IPS-15b (cell line): ENCODE measurements around the gene USP37.
"Not testable (repeated sequence)": the region's sequence is repeated elsewhere in the genome, so short reads cannot be mapped to it uniquely, and the experiment has no call there.

Experiments used
- H3K27me3 ChIP-seq: one replicate; pipeline ENCODE4 v1.6.1; 2013; ENCODE audit warnings: low read length; ENCODE audit not compliant: control insufficient read depth, insufficient read depth
- H3K36me3 ChIP-seq: one replicate; pipeline ENCODE4 v1.6.1; 2013; ENCODE audit warnings: low read length; ENCODE audit not compliant: control insufficient read depth, insufficient read depth
- H3K4me1 ChIP-seq: one replicate; pipeline ENCODE4 v1.6.1; 2013; ENCODE audit warnings: mild to moderate bottlenecking, low read length; ENCODE audit not compliant: control insufficient read depth, insufficient read depth
- H3K4me3 ChIP-seq: one replicate; pipeline ENCODE4 v1.5.1; 2013; ENCODE audit warnings: low read depth, low read length
- H3K9ac ChIP-seq: one replicate; pipeline ENCODE4 v1.6.1; 2013; ENCODE audit warnings: low read depth, mild to moderate bottlenecking, low read length
- H3K9me3 ChIP-seq: one replicate; pipeline ENCODE4 v1.6.1; 2013; ENCODE audit warnings: mild to moderate bottlenecking, low read length; ENCODE audit not compliant: control insufficient read depth, insufficient read depth

The USP37 gene

DNA sequence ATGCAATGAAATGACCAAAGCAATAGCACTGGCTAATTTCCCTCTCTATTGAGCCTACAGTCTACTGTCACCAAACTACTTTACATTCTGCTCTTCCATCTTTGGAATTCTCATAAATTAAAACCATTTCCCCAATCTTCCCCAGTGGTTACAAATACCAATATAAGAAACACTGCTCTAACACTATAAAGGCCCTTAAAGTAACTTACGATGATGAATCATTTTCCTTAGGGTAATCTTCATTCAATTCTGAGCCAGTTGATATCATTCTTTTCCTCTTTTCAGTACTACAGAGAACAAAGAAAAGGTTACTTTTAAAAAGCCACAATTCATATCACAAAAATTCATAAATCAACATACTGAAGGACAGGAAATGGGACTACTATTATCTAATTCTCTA is 22.1 kb downstream of the USP37 start:
- Histone ChIP-seq H3K27me3 (no peaks in the 10 kb centered on the region), H3K9ac (no peak overlapping the region), H3K36me3 (peaks cover 29% of the 10 kb centered on the region), H3K4me3 (no peak overlapping the region), H3K4me1 (no peaks in the 10 kb centered on the region), H3K9me3 (no peaks in the 10 kb centered on the region)

DNA sequence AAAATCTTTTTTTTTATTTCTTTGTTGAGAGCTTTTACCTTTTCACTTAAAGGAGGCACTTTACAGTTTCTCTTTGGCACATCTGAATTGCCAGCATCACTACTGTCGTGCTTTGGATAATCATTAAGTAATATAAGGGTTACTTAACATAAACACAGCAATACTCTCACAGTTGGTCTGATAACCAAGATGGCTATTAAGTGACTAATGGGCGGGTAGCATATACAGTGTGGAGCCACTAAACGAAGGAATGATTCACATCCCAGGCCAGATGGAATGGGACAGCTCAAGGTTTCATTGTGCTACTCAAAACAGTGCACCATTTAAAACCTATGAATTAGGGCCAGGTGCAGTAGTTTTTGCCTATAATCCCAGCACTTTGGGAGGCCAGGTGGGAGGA is 28.1 kb downstream of the USP37 start:
- Histone ChIP-seq H3K27me3 (no peaks in the 10 kb centered on the region), H3K4me1 (no peaks in the 10 kb centered on the region), H3K36me3 (peaks cover 29% of the 10 kb centered on the region), H3K9me3 (no peaks in the 10 kb centered on the region), H3K4me3 (no peak overlapping the region), H3K9ac (no peak overlapping the region)

DNA sequence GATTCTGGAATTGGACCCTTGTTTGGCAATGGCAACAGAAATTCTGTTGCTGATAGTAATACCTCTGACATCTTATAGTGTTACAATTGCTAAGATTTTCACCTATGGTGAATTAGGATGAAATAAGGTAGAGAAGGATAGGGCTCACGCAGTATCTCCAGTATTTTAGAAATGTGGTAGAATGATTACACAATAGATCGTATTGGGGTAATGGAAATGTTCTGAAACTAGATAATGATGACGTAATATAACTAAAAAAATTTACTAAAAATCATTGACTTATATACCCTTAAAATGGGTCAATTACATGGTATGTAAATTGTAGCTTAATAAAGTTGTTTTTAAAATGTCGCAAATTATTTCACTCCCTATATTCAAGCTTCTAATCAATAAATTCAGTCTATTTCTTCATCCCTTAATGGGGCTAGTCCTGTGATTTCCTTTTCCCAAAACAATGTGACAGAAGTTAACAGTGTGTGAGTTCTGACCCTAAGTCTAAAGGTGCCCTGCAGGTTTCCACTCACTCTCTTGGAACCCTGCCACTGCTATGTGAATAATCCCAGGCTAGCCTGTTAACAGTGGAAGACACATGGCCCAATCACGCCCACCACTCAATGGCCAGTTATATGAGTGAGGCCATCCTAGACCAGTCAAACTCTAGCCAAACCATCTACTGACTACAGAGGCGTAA is 31.2 kb downstream of the USP37 start:
- Histone ChIP-seq H3K4me1 (no peaks in the 10 kb centered on the region), H3K4me3 (no peak overlapping the region), H3K9me3 (no peaks in the 10 kb centered on the region), H3K36me3 (peaks cover 15% of the 10 kb centered on the region), H3K9ac (no peak overlapping the region), H3K27me3 (no peaks in the 10 kb centered on the region)

DNA sequence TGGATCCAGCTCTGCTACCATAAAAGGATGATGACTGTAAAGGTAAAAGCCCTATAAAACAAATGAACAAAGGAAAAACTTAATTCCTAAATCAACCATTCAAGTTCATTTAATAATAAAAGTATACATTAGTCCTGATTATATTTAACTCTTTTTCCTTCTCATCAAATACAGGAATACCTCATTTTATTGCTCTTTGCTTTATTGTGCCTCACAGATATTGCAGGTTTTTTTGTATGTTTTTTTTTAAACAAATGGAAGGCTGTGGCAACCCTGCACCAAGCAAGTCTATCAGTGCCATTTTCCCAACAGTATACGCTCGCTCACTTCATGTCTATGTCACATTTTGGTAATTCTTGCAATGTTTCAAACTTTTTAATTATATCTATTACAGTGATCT is 38.2 kb downstream of the USP37 start:
- Histone ChIP-seq H3K4me3 (no peak overlapping the region), H3K36me3 (peaks cover 15% of the 10 kb centered on the region), H3K4me1 (no peaks in the 10 kb centered on the region), H3K9me3 (no peaks in the 10 kb centered on the region), H3K9ac (no peak overlapping the region), H3K27me3 (no peaks in the 10 kb centered on the region)

DNA sequence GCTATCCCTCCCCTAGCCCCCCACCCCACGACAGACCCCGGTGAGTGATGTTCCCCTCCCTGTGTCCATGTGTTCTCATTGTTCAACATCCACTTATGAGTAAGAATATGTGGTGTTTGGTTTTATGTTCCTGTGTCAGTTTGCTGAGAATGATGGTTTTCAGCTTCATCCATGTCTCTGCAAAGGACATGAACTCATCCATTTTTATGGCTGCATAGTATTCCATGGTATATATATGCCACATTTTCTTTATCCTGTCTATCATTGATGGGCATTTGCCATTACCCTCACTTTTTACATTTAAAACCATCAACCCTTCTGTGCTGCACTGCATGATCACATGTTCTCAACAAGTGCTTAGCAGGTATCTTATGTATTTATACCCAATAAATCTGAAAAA is 39.7 kb downstream of the USP37 start:
- H3K36me3 ChIP-seq: peaks cover 15% of the 10 kb centered on the region
- H3K4me3 ChIP-seq, H3K4me1 ChIP-seq, H3K27me3 ChIP-seq, H3K9ac ChIP-seq, H3K9me3 ChIP-seq: not testable (repeated sequence)

DNA sequence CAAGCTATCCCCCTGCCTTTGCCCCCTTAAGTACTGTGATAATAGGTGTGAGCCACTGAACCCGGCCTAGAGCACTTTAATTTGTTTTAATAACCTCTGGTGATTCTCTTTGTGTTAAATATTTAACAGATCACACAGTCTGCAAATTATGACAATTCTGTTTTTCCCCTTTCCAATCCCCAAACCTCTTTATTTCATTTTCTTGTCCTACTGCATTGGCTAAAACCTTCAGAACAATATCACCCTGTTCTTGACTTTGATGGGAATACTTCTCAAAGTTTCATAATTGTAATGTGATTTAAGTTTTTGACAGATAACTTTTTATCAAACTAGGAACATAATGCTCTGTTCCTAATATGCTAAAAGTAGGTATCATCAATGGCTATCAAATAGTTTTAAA is 44.5 kb downstream of the USP37 start:
- no peaks in the 10 kb centered on the region for H3K9me3 ChIP-seq
- no peak overlapping the region for H3K4me3 ChIP-seq
- peaks cover 11% of the 10 kb centered on the region for H3K36me3 ChIP-seq
- no peaks in the 10 kb centered on the region for H3K27me3 ChIP-seq
- H3K9ac ChIP-seq: no peak overlapping the region
- H3K4me1 ChIP-seq: no peaks in the 10 kb centered on the region

DNA sequence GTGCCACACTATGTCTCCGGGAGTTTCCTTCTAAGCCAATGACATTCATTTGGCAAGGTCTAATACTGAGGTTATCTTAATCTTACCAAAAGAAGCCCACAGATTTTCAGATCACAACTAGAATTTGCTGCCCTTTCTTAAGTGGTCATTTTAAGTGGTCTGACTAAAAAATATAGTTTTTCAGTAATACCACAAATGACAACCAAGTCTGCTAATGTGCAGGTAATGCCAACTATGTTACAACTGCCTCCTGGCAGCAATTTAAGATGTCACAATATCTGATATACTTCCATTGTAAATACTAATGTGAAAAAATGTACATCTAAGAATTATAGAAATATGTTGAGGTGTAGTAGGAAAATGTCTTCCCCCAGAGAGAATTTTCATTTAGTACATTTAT is 49.3 kb downstream of the USP37 start:
- no peaks in the 10 kb centered on the region for H3K27me3 ChIP-seq
- no peak overlapping the region for H3K9ac ChIP-seq
- no peak overlapping the region for H3K4me3 ChIP-seq
- H3K9me3 ChIP-seq: no peaks in the 10 kb centered on the region
- H3K4me1 ChIP-seq: no peaks in the 10 kb centered on the region
- peaks cover 6% of the 10 kb centered on the region for H3K36me3 ChIP-seq

DNA sequence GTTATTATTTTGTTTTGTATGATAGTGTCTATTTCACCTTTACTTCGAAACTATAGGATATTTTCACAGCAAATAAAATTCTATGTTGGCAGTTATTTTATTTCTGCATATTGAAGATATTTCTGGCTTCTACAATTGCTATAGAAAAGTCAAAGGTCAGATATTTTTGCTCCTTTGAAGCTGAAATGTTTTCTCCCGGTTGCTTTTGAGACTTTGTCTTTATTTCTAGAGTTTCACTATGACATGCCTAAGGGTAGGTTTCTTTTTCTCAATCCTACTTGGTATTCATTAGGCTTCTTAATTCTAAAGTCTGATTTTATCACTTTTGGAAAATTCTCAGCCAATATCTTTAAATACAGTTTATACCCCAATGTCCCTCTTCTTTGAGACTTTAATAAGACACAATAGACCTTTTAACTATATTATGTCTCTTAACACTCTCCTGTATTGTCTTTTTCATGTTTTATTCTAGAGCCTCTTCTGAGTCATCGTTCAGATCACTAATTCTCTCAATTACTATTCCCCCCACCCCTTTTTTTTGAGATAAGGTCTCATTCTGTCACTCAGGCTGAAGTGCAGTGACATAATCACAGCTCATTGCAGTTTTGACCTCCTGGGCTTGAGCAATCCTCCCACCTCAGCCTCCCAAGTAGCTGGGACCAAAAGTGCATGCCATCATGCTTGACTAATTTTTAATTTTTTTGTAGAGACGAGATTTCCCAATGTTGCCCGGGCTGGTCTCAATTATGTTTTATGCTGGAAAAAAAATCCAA is 50.5 kb downstream of the USP37 start:
- Histone ChIP-seq H3K36me3 (peaks cover 6% of the 10 kb centered on the region), H3K4me3 (no peak overlapping the region), H3K9me3 (no peaks in the 10 kb centered on the region), H3K9ac (no peak overlapping the region), H3K4me1 (no peaks in the 10 kb centered on the region), H3K27me3 (no peaks in the 10 kb centered on the region)

DNA sequence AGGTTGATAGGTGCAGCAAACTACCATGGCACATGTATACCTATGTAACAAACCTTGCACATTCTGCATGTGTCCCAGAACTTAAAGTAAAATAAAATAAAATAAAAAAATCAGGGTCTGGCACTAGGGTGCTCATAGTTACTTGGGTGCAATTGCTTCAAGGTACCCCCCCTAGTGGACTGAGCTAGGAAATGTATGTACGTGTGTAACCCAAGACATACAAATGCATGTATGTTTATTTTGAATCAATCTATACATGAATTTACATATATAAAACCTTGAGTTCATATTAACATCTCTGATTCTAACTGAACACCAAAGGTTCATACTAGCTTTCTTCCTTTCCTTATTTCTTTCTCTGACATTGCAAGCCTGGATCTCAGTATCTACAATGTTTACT is 51.5 kb downstream of the USP37 start:
- H3K36me3 ChIP-seq: peaks cover 6% of the 10 kb centered on the region
- H3K4me1 ChIP-seq: no peaks in the 10 kb centered on the region
- no peak overlapping the region for H3K9ac ChIP-seq
- H3K4me3 ChIP-seq: no peak overlapping the region
- H3K9me3 ChIP-seq: no peaks in the 10 kb centered on the region
- H3K27me3 ChIP-seq: no peaks in the 10 kb centered on the region

DNA sequence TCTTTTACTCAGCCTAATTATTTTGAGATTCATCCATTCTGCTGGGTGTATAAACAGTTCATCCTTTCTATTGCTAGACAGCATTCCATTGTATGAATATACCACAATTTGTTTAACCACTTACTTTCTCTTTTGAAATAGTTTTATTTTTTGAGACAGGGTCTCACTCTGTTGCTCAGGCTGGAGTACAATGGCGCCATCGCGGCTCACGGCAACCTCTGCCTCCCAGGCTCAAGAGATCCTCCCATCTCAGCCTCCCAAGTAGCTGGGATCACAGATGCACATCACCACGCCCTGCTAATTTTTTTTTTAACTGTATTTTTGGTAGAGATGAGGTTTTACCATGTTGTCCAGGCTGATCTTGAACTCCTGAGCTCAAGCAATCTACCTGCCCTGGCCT is 54.5 kb downstream of the USP37 start:
- no peaks in the 10 kb centered on the region for H3K4me1 ChIP-seq
- H3K9me3 ChIP-seq: no peaks in the 10 kb centered on the region
- H3K9ac ChIP-seq: no peak overlapping the region
- H3K36me3 ChIP-seq: peaks cover 2% of the 10 kb centered on the region
- H3K27me3 ChIP-seq: no peaks in the 10 kb centered on the region
- no peak overlapping the region for H3K4me3 ChIP-seq

DNA sequence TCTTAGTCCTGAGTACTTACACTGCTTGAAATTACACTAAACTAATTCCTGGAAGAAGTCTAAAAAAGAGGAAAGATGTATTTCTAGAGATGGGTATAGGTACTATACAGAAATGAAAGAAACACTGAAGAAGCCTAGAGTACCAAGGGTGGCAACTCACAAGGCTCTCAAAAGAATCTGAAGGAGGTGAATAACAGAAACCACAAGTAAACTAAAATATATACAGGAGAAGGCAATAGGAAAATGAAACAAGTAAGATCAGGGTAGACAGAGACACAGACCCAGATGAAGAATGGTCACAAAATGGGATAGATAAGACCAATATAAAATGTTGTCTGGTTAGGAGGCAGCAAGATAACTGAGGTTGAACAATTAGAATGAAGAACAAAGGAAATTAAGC is 59.9 kb downstream of the USP37 start:
- H3K4me1 ChIP-seq: no peaks in the 10 kb centered on the region
- no peak overlapping the region for H3K4me3 ChIP-seq
- H3K36me3 ChIP-seq: no peaks in the 10 kb centered on the region
- H3K27me3 ChIP-seq: no peaks in the 10 kb centered on the region
- no peaks in the 10 kb centered on the region for H3K9me3 ChIP-seq
- H3K9ac ChIP-seq: no peak overlapping the region

DNA sequence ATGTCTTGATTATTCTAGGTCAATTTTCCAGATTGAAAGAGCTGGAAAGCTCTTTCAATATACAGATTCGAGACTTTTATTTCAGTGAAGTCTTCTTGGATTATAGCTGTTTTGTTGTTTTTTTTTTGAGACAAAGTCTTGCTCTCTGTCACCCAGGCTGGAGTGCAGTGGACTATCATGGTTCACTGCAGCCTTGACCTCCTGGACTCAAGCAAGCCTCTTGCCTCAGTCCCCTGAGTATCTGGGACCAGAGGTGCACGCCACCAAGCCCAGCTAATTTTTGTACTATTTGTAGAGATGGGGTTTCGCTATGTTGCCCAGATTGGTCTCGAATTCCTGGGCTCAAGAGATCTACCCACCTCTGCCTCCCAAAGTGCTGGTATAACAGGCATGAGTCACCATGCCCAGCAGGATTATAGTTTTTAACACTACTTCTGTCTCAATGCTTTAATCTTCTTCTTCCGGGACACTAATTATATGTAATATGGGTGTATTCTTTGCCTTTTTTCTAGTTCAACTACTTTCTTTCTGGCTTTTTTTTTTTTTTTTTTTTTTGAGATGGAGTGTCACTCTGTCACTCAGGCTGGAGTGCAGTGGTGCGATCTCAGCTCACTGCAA is 62.3 kb downstream of the USP37 start:
- Histone ChIP-seq H3K27me3 (no peaks in the 10 kb centered on the region), H3K9ac (no peak overlapping the region), H3K4me3 (no peak overlapping the region), H3K9me3 (no peaks in the 10 kb centered on the region), H3K4me1 (peaks cover 8% of the 10 kb centered on the region), H3K36me3 (no peaks in the 10 kb centered on the region)
